ENCODE data around the gene LOXHD1. TPM values are rescaled to one million over a fixed set of nuclear protein-coding genes. Genes with fewer than 3 reads are reported as not detected.

The LOXHD1 gene
- total RNA-seq, 4 donors from 2014 or later, result 0.62 TPM; not detected in 3

DNA sequence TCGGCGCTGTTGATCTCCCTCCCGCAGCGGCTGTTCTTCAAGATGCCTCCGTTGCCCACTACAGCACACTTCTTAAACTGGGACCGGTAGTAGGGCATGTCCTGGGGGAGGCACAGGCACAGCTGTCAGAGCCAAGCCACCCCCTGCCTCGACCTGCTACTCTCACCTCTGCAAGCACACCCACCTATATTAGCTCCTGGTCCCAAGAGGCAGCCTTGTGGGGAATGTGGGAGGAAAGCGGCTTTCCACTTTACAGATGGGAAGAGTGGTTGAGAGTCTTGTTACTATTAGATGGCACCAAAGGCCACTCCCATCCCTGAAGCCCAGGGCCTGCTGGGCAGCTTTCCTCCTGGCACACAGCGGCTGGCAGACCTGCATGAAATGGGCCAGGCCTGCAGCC lies 29.2 kb upstream of the LOXHD1 start:
- no peak for DNase-seq
- Histone ChIP-seq H3K27ac (no peak overlapping the region), H3K4me3 (no peak overlapping the region), H3K4me1 (no peaks in the 10 kb centered on the region), H3K27me3 (no peaks in the 10 kb centered on the region), H3K9me3 (no peaks in the 10 kb centered on the region), H3K36me3 (no peaks in the 10 kb centered on the region)
- no peak for TF ChIP-seq POLR2A (IDR thresholded peaks at IDR 0.05)
- TF ChIP-seq, protein P1, sequence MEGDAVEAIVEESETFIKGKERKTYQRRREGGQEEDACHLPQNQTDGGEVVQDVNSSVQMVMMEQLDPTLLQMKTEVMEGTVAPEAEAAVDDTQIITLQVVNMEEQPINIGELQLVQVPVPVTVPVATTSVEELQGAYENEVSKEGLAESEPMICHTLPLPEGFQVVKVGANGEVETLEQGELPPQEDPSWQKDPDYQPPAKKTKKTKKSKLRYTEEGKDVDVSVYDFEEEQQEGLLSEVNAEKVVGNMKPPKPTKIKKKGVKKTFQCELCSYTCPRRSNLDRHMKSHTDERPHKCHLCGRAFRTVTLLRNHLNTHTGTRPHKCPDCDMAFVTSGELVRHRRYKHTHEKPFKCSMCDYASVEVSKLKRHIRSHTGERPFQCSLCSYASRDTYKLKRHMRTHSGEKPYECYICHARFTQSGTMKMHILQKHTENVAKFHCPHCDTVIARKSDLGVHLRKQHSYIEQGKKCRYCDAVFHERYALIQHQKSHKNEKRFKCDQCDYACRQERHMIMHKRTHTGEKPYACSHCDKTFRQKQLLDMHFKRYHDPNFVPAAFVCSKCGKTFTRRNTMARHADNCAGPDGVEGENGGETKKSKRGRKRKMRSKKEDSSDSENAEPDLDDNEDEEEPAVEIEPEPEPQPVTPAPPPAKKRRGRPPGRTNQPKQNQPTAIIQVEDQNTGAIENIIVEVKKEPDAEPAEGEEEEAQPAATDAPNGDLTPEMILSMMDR (IDR thresholded peaks at IDR 0.05), result no peak
- intact Hi-C loops (cut with DNase I; ENCODE audit: low total_unique reads), result no loop called here

DNA sequence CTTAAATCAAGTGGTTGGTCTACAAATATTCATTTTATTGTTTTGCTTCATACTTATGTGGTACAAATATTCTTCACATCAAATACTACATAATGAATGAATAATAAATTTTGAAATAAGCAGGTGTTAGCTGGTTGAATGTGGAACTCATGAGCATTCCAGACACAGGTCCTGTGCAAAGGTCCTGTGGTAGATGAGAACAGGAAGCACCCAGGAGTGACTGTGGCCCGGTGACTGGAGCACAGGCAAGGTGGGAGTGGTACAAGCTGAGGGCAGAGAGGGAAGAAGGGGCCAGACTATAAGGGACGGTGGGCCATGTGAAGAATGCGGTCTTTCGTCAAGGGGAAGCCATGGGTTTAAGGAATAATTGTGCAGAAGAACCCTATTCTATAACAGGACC lies 26.2 kb upstream of the LOXHD1 start:
- H3K4me1 ChIP-seq, result no peaks in the 10 kb centered on the region
- H3K27ac ChIP-seq, result no peak overlapping the region
- TF ChIP-seq POLR2A (IDR thresholded peaks at IDR 0.05), result no peak
- TF ChIP-seq, protein P1 (IDR thresholded peaks at IDR 0.05), result no peak
- H3K36me3 ChIP-seq, result no peaks in the 10 kb centered on the region
- no peak overlapping the region for H3K4me3 ChIP-seq
- no peaks in the 10 kb centered on the region for H3K27me3 ChIP-seq
- no peaks in the 10 kb centered on the region for H3K9me3 ChIP-seq
- DNase-seq, result no peak
- intact Hi-C loops (cut with DNase I; ENCODE audit: low total_unique reads), result no loop called here

DNA sequence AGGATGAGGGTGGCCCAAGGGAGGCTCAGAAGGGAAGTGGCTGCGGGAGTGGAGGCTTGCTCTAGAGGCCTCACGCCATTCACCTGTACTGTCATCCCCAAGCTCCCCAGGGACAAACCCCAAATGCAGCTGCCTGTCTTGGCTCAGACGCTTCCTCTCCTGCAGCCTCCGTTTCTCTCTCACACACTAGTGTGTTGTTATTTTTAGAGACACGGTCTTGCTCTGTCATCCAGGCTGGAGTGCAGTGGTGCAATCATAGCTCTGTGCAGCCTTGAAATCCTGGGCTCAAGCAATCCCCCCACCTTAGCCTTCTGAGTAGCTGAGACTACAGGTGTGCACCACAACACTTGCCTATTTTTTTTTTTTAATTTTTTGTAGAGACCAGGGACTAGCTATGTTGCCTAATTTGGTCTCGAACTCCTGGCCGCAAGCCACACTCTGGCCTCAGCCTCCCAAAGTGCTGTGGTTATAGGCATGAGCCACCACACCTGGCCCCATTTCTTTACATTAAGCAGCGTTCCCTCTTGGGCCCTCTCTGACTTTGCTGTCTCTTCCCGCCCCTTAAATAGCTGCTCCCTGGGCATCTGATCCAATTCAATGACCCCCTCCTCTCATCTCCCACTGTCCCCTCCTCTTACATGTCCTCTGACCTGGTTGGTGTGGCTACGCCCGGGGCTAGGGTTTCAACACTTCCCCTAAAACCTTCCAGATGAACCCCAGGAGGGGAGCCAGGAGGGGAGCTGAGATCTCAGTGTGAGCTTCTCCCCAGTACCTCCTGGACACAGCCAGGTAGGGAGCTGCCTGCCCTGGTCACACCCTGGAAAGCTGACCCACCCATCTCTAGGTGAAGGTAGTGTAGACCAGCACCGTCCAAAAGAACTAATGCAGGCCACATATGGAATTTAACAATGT lies 24.0 kb upstream of the LOXHD1 start:
- Histone ChIP-seq H3K36me3 (no peaks in the 10 kb centered on the region), H3K4me3 (no peak overlapping the region), H3K27ac (no peak overlapping the region), H3K27me3 (no peaks in the 10 kb centered on the region), H3K4me1 (no peaks in the 10 kb centered on the region), H3K9me3 (no peaks in the 10 kb centered on the region)
- TF ChIP-seq, protein P1 (IDR thresholded peaks at IDR 0.05), result no peak
- TF ChIP-seq POLR2A (IDR thresholded peaks at IDR 0.05), result no peak
- intact Hi-C loops (cut with DNase I; ENCODE audit: low total_unique reads), result no loop called here
- no peak for DNase-seq

DNA sequence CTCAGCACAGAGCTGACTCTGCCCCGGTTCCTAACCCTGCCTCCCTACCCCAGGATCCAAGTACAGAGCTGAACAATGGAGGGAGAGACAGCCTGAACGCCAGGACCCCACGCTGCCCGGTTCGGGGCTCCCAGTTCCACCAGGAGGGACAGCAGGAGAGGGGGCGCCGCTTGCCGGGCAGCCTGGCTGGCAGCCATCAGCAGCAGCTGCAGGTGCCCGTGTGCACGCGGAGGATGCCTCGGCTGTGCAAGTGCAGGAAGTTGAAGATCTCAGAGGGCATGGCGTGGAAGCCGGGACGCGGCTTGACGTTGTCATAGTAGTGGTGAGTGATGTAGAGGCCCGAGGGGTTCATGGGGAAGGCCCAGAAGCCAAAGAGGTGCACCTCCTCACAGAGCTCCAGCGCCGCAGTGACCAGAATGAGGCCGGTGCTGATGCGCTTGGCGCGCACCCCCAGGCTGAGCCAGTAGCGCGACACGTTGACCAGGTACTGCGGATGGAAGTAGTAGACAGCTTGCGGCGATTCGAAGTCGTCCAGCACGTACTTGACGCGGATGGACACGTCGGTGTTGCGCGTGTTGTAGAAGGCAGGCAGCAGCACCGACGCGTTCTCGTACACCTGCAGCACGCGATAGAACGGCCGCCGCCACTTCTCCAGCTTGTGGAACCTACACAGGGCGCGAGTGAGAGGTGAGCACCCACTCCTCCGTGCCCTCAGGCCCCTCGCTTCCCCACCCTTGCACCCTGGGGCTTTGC lies 23.0 kb upstream of the LOXHD1 start:
- H3K9me3 ChIP-seq, result no peaks in the 10 kb centered on the region
- no peak overlapping the region for H3K27ac ChIP-seq
- no peaks in the 10 kb centered on the region for H3K27me3 ChIP-seq
- no peak for DNase-seq
- H3K4me3 ChIP-seq, result no peak overlapping the region
- TF ChIP-seq POLR2A (IDR thresholded peaks at IDR 0.05), result no peak
- TF ChIP-seq, protein P1 (IDR thresholded peaks at IDR 0.05), result no peak
- H3K4me1 ChIP-seq, result no peaks in the 10 kb centered on the region
- intact Hi-C loops (cut with DNase I; ENCODE audit: low total_unique reads), result no loop called here
- no peaks in the 10 kb centered on the region for H3K36me3 ChIP-seq

Data from uterus (tissue), 4 donors.